SKM-1 (cell line): ENCODE measurements around the gene SELENOS.
"Not testable (repeated sequence)": the region's sequence is repeated elsewhere in the genome, so short reads cannot be mapped to it uniquely, and the experiment has no call there.

Experiments
- DNase-seq: peaks from one replicate; lab custom pipeline; 2025; ENCODE audit not compliant: unreplicated experiment; lab: John Stamatoyannopoulos, UW

The SELENOS gene

DNA sequence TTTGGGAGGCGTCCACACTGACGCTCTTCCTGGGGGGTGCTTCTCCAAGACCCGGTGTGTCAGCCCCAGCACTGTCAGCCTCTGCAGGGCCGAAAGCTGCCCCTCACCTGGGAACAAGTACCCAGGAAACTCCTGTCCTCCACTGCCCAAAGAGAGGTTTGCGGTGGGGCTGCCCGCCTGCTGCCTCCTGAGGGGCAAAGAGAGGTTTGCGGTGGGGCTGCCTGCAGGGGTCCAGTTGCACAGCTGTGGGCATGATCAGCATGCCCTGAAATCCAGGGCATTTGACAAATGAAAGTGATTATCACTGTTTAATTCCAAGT is 32.8 kb upstream of the SELENOS start:
- DNase-seq, result no peak

DNA sequence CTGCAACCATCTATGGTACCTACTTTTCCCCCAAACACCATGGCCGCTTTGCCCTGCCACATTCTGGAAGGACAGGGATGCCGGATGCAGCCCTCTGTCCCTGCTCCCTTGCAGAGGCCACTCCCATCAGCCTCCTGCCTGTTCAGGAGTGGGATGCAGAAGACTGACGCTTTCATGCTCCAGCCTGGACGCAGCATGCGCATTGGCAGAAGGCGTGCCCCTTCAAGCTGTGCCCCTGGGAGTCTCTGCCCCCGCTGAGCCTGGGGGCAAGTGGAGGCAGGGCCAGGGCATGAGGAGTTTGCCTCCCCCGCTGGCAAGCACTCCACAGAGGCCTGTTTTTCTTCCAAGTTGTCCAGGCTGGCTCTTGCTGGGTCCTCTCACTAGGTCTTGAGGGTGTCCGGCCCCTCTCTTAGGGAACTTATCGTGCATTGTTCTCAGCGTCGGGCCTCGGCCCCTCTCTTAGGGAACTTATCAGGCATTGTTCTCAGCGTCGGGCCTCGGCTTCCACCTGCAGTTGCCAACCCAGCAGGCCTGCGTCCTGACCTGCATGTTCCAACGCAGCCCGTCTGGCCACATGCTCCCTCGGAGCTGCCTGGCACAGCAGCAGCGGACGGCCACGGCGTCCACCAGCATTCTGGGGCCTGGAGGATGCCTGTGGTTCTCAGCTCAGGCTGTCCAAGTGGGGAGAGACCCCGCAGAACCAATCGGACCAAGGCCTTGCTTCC is 32.3 kb upstream of the SELENOS start:
- DNase-seq, result no peak

- DNase-seq, result no peak
Observed at GRCh38 chr15:101308604-101309435, 31.5 kb upstream of the SELENOS start.

GRCh38 chr15:101307897-101308603 is 30.8 kb upstream of the SELENOS start:
- no peak for DNase-seq

- no peak for DNase-seq
Observed at GRCh38 chr15:101307048-101307896, 30.0 kb upstream of the SELENOS start.

DNA sequence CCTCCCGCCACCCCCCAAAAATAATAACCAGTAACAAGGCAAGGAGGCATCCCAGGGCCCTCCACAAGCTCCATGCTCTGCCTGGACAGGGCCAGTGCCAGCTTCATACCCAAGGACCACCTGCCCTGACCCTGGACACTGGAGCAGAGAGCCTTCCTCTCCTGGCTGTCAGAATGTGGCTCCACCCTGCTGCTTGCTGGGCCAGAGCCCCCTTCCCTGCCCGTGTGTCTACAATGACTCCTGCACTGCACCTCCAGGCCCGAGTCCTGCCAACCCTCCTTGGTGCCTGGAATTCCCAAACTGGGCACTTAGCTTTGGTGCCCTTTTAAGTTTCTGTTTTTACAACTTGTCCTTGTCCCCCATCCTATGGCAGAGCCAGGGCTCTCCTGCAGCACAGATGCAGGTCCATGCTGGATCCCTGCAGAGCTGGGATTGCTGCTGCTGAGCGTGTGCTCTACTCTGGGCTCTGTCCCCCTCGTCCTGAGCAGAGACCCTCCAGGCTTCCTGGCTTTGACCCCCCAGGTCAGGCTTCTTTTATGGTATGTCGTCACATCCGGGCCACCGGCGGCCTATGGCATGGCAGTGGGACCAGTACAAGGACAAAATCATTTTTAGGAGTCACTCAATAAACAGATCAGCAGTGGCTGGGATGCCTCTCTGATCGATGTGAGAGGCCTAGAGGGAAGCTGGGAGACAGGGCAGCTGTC is 29.2 kb upstream of the SELENOS start:
- no peak for DNase-seq

GRCh38 chr15:101305820-101306255 is 28.6 kb upstream of the SELENOS start:
- DNase-seq, result no peak

DNA sequence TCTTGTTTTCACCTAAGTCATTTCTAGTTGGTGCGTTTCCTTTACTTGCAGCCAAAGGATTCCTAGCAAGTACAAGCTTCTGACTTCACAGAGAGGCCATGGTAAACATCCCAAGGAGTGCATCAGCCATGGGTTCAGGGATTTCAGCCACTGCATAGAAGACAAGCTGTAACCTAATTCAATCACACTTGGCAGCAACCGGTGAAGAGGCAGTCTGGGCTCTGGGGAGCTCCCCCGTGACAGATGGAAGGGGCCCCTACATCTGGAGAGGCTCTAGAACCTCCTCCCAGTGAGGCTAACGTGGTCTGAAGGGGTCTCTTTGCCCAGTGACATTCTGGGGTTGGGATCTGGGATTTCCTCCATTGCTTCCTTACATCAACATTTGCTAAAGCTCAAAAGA is 26.1 kb upstream of the SELENOS start:
- no peak for DNase-seq

DNA sequence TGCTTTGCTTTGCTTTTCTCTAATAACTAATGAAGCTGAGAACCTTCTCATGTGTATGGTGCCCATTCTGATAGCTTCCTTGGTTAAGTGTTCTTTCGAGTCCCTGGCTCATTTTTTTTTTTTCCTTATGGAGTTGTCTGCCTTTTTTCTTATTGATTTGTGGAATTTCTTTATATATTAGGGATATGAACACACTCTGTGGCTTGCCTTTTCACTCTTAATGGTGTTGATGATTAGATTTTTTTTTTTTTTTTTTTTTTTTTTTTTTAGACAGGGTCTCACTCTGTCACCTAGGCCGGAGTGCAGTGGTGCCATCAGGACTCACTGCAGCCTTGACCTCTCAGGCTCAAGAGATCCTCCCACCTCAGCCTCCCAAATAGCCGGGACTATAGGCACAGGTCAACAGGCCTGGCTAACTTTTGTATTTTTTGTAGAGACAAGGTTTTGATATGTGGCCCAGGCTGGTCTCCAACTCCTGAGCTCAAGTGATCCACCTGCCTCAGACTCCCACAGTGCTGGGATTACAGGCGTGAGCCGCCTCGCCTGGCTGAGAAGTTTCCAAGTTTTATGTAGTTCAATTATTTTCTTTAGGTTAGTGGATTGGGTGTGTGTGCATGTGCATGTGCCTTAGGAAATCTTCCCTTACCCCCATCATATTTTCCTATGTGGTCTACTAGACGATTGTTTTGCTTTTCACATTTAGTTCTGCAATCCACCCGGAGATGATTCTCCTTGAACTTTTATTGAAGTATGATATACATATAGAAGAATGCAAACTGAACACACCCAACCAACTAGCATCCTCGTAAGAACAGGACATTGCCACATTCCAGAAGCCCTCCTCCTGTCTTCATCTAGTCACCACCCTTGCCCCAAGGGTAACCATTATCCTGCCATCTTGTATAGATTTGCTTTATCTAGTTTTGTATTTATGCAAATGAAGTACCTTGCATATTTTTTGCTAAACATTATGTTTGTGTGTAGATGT is 19.4 kb upstream of the SELENOS start:
- no peak for DNase-seq

- DNase-seq, result no peak
Observed at GRCh38 chr15:101295607-101296161, 18.4 kb upstream of the SELENOS start.

GRCh38 chr15:101294731-101295606 is 17.7 kb upstream of the SELENOS start, which contains the start of gene SNRPA1:
Gene SNRPA1, minus strand, starts transcription at chr15:101295248. Its CDS starts 70 bp downstream, at chr15:101295178.
- DNase-seq, result peak; percentile 89

GRCh38 chr15:101293122-101293521 is 15.8 kb upstream of the SELENOS start:
- no peak for DNase-seq

GRCh38 chr15:101288905-101289513 is 11.7 kb upstream of the SELENOS start:
- peak; percentile 38 for DNase-seq

- DNase-seq, result not testable (repeated sequence)
Observed at GRCh38 chr15:101287342-101287741, 10.1 kb upstream of the SELENOS start.

- no peak for DNase-seq
Observed at GRCh38 chr15:101286471-101287114, 9.3 kb upstream of the SELENOS start.

DNA sequence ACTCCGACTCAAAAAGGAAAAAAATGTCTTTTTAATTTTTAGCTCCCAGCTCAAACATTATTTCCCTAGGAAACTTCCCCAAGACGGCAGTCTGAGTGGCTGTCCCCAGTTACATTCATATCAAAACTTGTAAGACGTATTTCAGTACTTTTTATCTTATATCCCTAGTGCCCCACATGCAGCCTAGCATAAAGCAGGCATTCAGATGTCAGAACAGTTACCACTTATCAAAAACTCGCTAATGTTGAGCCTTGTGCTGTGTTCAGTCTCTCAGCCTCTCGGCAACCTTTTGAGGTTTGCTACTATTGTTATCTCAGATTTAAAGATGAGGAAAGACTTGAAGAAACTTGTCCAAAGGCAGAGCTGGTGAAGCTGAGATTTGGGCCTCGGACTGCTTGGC is 6.6 kb upstream of the SELENOS start:
- DNase-seq, result no peak

- no peak for DNase-seq
Observed at GRCh38 chr15:101280007-101280406, 2.7 kb upstream of the SELENOS start.
